Stimulated activated naive CD8-positive, alpha-beta T cell treated with anti-CD3 and anti-CD28 coated beads, Interleukin-15, Interleukin-2, amounts not matched to agents 100 ng/mL and 50 ng/mL, for 24 hours (primary cell): ENCODE data around the gene GSTT2.
"Not testable (repeated sequence)": the region's sequence is repeated elsewhere in the genome, so short reads cannot be mapped to it uniquely, and the experiment has no call there.

Source experiments
- H3K27ac Mint-ChIP-seq: one replicate; pipeline ENCODE4 v1.8.0; 2021; ENCODE audit warnings: mild to moderate bottlenecking, mixed read lengths
- H3K27me3 Mint-ChIP-seq: one replicate; pipeline ENCODE4 v1.8.0; 2021; ENCODE audit warnings: mixed read lengths
- H3K36me3 Mint-ChIP-seq: one replicate; pipeline ENCODE4 v1.8.0; 2021; ENCODE audit warnings: low read depth, mixed read lengths
- H3K4me1 Mint-ChIP-seq: one replicate; pipeline ENCODE4 v1.8.0; 2021; ENCODE audit warnings: low read depth, mixed read lengths
- H3K4me3 Mint-ChIP-seq: one replicate; pipeline ENCODE4 v1.8.0; 2021; ENCODE audit warnings: mild to moderate bottlenecking, mixed read lengths
- H3K9me3 Mint-ChIP-seq: one replicate; pipeline ENCODE4 v1.8.0; 2021; ENCODE audit warnings: mixed read lengths

GSTT2 gene

GRCh38 chr22:23997092-23997491 is 17.2 kb downstream of the GSTT2 start:
- Mint-ChIP-seq H3K36me3 (no peaks in the 10 kb centered on the region), H3K27ac (no peak overlapping the region), H3K9me3 (no peaks in the 10 kb centered on the region), H3K4me1 (no peaks in the 10 kb centered on the region), H3K27me3 (no peaks in the 10 kb centered on the region), H3K4me3 (no peak overlapping the region)

- not testable (repeated sequence) for H3K27me3 Mint-ChIP-seq, H3K4me1 Mint-ChIP-seq, H3K27ac Mint-ChIP-seq, H3K4me3 Mint-ChIP-seq, H3K36me3 Mint-ChIP-seq, H3K9me3 Mint-ChIP-seq
These were observed 19.8 kb downstream of the GSTT2 start for GRCh38 chr22:23999779-24000178.

GRCh38 chr22:24001314-24001713 is 21.4 kb downstream of the GSTT2 start:
- no peaks in the 10 kb centered on the region for H3K4me1 Mint-ChIP-seq
- no peaks in the 10 kb centered on the region for H3K27me3 Mint-ChIP-seq
- no peaks in the 10 kb centered on the region for H3K36me3 Mint-ChIP-seq
- no peaks in the 10 kb centered on the region for H3K9me3 Mint-ChIP-seq
- H3K27ac Mint-ChIP-seq, result no peak overlapping the region
- no peak overlapping the region for H3K4me3 Mint-ChIP-seq

GRCh38 chr22:24002272-24002671 is 22.3 kb downstream of the GSTT2 start:
- H3K36me3 Mint-ChIP-seq, result no peaks in the 10 kb centered on the region
- no peaks in the 10 kb centered on the region for H3K4me1 Mint-ChIP-seq
- H3K27me3 Mint-ChIP-seq, result no peaks in the 10 kb centered on the region

GRCh38 chr22:24002851-24003250 is 22.9 kb downstream of the GSTT2 start:
- Mint-ChIP-seq H3K4me1 (no peaks in the 10 kb centered on the region), H3K27ac (no peak overlapping the region), H3K27me3 (no peaks in the 10 kb centered on the region), H3K36me3 (no peaks in the 10 kb centered on the region), H3K9me3 (no peaks in the 10 kb centered on the region), H3K4me3 (no peak overlapping the region)

More at GRCh38 chr22:24002272-24002671, 22.3 kb downstream of the GSTT2 start:
- Mint-ChIP-seq H3K27ac (no peak overlapping the region), H3K4me3 (no peak overlapping the region), H3K9me3 (no peaks in the 10 kb centered on the region)

GRCh38 chr22:24003887-24004286 is 24.0 kb downstream of the GSTT2 start:
- H3K4me3 Mint-ChIP-seq, result no peak overlapping the region
- no peaks in the 10 kb centered on the region for H3K9me3 Mint-ChIP-seq
- H3K27ac Mint-ChIP-seq, result no peak overlapping the region
- H3K27me3 Mint-ChIP-seq, result no peaks in the 10 kb centered on the region
- H3K4me1 Mint-ChIP-seq, result no peaks in the 10 kb centered on the region
- H3K36me3 Mint-ChIP-seq, result no peaks in the 10 kb centered on the region

GRCh38 chr22:24005201-24005600 is 25.3 kb downstream of the GSTT2 start, which contains the start of gene GSTT4:
GSTT4 (minus strand) TSS chr22:24005453; CDS start chr22:24005356, 97 bp downstream.
- Mint-ChIP-seq H3K36me3 (no peaks in the 10 kb centered on the region), H3K27ac (no peak within 1 kb of the TSS), H3K4me3 (no peak within 1 kb of the TSS), H3K4me1 (peaks cover 2% of the 10 kb centered on the region), H3K27me3 (no peaks in the 10 kb centered on the region), H3K9me3 (no peaks in the 10 kb centered on the region)

- Mint-ChIP-seq H3K9me3 (no peaks in the 10 kb centered on the region), H3K27me3 (no peaks in the 10 kb centered on the region), H3K36me3 (no peaks in the 10 kb centered on the region), H3K27ac (no peak overlapping the region), H3K4me3 (no peak overlapping the region), H3K4me1 (peaks cover 10% of the 10 kb centered on the region)
These were observed 26.4 kb downstream of the GSTT2 start for GRCh38 chr22:24006207-24006913.

GRCh38 chr22:24006914-24007214 is 26.9 kb downstream of the GSTT2 start:
- H3K27ac Mint-ChIP-seq, result no peak overlapping the region
- no peaks in the 10 kb centered on the region for H3K27me3 Mint-ChIP-seq

GRCh38 chr22:24007253-24008021 is 27.5 kb downstream of the GSTT2 start:
- no peak overlapping the region for H3K4me3 Mint-ChIP-seq
- no peaks in the 10 kb centered on the region for H3K27me3 Mint-ChIP-seq
- H3K9me3 Mint-ChIP-seq, result no peaks in the 10 kb centered on the region
- H3K27ac Mint-ChIP-seq, result no peak overlapping the region
- peaks cover 16% of the 10 kb centered on the region for H3K4me1 Mint-ChIP-seq
- H3K36me3 Mint-ChIP-seq, result no peaks in the 10 kb centered on the region

More at GRCh38 chr22:24006914-24007214, 26.9 kb downstream of the GSTT2 start:
- Mint-ChIP-seq H3K4me3 (no peak overlapping the region), H3K4me1 (peaks cover 13% of the 10 kb centered on the region), H3K36me3 (no peaks in the 10 kb centered on the region), H3K9me3 (no peaks in the 10 kb centered on the region)

GRCh38 chr22:24008022-24008283 is 28.0 kb downstream of the GSTT2 start:
- H3K4me1 Mint-ChIP-seq, result peaks cover 19% of the 10 kb centered on the region
- no peak overlapping the region for H3K27ac Mint-ChIP-seq
- no peak overlapping the region for H3K4me3 Mint-ChIP-seq
- no peaks in the 10 kb centered on the region for H3K36me3 Mint-ChIP-seq
- H3K9me3 Mint-ChIP-seq, result no peaks in the 10 kb centered on the region
- no peaks in the 10 kb centered on the region for H3K27me3 Mint-ChIP-seq

GRCh38 chr22:24008381-24009226 is 28.7 kb downstream of the GSTT2 start:
- H3K36me3 Mint-ChIP-seq, result peaks cover 2% of the 10 kb centered on the region
- H3K4me3 Mint-ChIP-seq, result no peak overlapping the region
- no peaks in the 10 kb centered on the region for H3K9me3 Mint-ChIP-seq
- no peak overlapping the region for H3K27ac Mint-ChIP-seq
- peaks cover 24% of the 10 kb centered on the region for H3K4me1 Mint-ChIP-seq
- no peaks in the 10 kb centered on the region for H3K27me3 Mint-ChIP-seq

GRCh38 chr22:24009227-24010017 is 29.5 kb downstream of the GSTT2 start:
- Mint-ChIP-seq H3K4me1 (peaks cover 31% of the 10 kb centered on the region), H3K9me3 (no peaks in the 10 kb centered on the region), H3K27me3 (no peaks in the 10 kb centered on the region), H3K4me3 (no peak overlapping the region), H3K27ac (no peak overlapping the region), H3K36me3 (peaks cover 5% of the 10 kb centered on the region)

- Mint-ChIP-seq H3K36me3 (peaks cover 5% of the 10 kb centered on the region), H3K4me1 (peaks cover 35% of the 10 kb centered on the region), H3K27me3 (no peaks in the 10 kb centered on the region), H3K9me3 (no peaks in the 10 kb centered on the region), H3K4me3 (peak overlapping the region; percentile 47), H3K27ac (peak overlapping the region; percentile 4)
These were observed 30.1 kb downstream of the GSTT2 start for GRCh38 chr22:24010018-24010391.

GRCh38 chr22:24011735-24012068 is 31.8 kb downstream of the GSTT2 start:
- Mint-ChIP-seq H3K36me3 (peaks cover 14% of the 10 kb centered on the region), H3K4me1 (peaks cover 35% of the 10 kb centered on the region), H3K27ac (peak overlapping the region; percentile 93), H3K4me3 (peak overlapping the region; percentile 97), H3K9me3 (no peaks in the 10 kb centered on the region), H3K27me3 (no peaks in the 10 kb centered on the region)
